GM19351 (cell line): ENCODE results near the gene MYEOV.

Experiments
- ATAC-seq: cut with Tn5 transposase; IDR thresholded peaks from one replicate; pipeline ENCODE4 v1.9.1; 2021; ENCODE audit warnings: mild to moderate bottlenecking, moderate library complexity; ENCODE audit not compliant: unreplicated experiment

The MYEOV gene

DNA sequence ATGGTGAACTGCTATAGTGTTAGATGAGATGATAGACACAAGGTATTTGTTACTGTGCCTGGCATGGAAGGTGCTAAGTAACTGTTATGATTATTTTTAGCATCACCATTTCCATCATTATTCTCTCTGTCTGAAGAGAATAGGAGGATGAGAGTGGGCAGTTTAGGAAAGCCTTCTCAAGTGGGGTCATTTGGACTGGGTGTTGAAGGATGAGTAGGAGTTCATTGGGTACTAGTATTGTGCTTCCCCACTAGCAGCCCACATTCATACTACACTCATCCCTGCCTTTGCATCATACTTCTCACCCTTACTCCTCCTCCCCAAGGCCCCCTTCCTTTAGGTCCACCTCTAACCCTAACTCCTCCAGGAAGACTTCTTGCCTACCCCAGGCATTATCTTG lies 20.6 kb downstream of the MYEOV start:
- ATAC-seq, result no peak

DNA sequence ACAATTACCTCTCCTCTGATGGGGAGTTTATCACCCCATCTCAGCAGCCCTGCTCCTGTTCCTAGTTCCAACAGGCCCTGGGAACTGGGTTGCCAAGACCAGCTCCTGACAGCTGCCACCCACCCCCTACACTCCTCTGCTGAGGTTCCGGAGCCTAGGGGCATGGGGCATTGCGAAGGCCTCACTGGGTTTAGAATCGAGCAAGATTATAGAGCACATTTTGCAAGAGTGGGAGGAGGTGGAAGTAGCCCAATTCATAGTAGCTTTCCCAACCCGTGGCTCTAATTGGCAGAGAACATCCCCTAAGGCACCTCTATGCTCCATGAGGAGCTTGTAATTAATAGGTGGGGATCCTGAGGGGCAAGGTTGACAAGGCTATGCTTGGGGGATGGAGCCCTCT lies 23.0 kb downstream of the MYEOV start:
- ATAC-seq, result no peak

DNA sequence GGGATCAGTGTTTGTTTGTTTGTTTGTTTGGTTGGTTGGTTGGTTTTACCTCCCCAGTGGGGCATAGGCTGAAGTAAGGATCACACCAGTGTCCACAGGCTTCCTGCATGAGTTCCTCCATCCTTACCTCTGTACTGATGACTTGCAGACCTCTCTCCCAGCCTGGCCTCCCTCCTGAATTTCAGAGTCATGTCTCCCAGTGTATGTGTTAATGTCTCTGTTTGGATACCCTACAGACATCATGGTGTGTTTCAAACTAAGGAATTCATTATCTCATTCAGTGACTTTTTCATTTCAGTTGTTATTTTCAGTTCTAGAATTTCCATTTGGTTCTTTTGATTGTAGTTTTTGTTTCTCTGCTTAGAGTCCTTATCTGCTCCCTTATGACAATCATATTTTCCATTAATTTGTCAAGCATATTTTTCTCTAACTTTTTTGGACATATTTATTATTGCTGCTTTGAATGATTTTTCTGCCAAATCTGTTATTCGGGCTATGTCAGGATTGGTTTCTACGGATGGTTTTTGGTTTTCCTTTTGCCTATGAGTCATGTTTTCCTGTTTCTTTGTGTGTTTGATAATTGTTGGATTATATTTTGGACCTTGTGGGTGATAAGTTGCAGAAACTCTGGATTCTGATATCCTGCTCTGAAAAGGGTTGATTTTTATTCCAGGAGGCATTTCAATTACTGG lies 23.6 kb downstream of the MYEOV start:
- no peak for ATAC-seq

DNA sequence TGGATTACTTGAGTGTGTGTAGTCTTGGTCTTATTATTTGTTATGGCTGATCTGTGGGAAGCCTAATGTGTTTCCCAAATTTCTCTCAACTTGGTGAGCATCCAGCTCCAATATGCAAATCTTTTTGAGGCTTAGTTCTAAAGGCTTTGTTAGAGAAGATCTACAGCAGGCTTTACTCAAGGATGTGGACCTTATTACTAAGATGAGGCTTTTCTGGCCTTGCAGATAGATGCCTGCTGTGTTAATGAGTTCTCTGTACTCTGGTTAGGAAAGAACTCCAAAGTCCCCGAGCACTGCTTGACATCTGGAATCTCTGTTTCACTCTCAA lies 24.1 kb downstream of the MYEOV start:
- no peak for ATAC-seq

DNA sequence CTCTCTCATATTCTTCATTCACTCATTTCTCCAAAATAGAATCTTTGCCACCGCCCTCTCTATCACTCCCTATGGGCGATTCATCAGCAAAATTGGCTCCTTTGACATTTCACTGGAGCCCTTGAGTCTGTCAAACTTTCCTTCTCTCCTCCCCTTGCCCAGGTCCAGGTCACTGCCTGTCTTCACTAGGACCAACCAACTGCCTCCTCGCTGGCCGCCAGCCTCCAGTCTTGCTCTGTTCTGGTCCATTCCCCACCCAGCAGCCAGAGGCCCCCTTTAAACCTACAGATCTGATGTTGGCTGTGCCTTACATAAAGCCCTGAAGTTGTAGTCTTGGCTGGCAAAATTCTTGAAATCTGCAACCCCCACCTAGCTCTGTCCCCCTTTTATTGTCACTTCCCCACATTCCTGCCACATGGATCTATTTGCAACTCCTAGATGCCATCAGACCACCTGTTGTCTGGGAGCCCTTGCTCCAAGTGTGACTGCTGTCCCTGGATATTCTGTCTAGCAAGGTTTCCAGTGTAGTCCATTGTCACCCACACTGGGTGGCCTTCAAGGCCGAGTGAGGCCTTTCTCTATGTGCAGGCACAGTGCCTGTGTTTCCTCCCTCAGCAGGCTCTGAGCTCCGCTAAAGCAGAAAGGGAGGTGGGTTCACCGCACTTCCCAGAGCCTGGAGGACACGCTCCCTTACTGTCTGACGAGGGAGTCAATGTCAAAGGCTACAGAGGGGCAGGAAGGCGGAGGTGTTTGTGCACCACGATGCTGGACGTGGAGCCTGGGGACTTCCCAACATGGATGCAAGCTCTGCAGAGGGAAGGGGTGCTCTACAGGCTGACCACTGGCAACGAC lies 25.5 kb downstream of the MYEOV start:
- no peak for ATAC-seq

DNA sequence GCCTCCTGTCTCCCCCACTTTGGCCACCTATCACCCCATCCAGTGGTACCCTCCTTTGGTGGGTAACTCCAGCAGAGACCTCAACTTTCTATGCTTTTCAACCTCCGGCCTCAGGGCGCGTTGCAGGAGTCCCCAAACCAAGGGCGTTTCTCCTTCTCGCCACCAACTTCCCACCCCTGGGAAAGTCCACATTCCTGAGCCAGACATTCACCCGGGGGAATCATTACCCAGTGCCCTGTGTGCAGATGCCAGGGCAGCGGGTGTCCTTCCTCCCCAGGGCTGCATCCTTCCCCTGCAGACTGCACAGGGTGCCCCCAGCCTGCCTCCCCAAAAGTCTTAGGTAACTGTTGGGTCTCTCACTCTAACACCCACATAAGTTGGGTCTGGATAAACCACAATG lies 26.4 kb downstream of the MYEOV start:
- no peak for ATAC-seq

DNA sequence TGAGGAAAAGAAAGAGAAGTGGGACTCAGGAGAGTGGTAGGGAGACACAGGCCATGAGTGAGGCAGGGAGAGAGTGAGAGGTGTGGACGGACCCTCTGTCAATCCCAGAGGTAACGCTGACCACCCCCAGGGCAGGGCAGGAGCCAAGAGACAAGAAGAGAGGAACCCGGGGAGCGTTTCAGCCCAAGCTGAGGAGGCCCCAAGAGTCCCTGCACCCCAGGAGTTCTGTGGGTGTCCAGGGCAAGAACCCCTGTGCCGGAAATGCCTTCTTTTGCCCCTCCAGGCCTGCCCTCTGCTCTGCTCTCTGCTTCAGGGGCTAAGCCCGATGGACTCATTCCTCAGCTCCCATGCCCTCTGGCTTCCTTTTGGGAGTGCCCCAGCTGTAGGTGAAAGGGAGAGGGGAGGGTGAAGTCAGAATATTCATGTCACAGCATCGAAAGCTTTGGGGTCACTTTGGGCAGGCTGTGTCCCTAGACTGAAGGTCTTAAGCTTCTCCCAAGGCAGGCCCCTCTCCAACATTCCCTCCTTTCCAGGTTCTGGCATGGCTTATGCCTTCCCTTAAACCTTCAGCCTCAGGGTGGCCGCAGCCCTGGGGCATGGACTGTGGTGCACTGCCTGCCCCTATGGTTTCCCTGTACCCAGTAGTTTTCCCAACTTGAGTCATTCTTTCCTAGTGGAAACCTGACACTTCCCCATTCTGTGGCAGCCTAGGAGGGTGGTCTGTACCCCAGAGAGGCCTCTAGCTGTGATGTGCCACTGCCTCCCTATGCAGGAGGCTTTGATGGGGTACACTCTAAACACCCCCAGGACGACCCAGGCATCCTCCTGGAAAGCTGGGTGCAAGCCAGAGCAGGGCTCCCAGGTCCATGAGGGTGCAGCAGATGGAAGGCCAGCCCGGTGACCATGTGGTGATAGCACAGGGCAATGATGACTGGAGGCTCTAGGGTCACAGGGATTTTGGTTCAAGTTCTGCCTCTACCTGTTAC lies 27.1 kb downstream of the MYEOV start:
- no peak for ATAC-seq

DNA sequence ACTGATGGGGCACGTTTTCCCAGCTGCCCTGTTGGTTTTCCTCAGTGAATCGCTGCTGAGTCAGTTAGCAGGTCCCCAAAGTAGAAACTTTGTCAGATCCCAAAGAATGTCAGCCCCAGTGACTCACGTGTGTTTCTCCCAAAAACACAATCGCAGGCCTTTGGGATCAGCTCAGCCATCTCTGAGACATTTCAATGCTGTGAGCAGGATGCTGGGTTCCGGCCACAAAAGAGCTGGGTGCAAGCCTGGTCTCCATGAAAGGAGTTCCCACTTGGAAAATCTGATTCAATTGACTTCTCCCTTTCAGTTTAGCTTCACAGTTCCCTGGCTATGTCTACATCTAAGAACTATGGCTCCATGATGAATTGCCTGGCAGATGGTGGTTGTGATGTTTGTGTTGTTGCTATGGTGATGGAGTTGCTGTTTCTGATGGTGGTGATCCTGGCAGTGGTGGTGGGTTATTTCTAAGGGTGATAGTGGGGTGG lies 28.0 kb downstream of the MYEOV start:
- ATAC-seq, result no peak

DNA sequence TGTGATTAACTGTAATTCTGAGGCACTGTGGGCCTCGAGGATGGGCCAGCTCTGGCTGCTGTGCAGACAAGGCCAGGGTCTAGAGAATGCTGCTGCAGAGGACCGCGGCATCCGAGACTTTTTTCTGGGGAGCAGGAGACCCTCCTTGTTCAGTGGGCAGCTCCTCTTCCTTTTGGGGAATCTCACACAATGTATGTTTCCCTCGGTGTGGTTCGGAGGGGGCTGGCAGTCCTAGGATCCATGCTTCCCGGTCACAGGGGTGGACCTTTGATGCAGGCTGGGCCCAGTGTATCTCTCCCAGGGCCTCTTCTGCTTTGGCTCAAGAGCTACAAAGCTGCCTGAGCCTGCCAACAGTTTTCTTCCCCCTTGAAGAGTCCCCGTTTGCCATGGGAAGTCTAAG lies 31.5 kb downstream of the MYEOV start:
- no peak for ATAC-seq

DNA sequence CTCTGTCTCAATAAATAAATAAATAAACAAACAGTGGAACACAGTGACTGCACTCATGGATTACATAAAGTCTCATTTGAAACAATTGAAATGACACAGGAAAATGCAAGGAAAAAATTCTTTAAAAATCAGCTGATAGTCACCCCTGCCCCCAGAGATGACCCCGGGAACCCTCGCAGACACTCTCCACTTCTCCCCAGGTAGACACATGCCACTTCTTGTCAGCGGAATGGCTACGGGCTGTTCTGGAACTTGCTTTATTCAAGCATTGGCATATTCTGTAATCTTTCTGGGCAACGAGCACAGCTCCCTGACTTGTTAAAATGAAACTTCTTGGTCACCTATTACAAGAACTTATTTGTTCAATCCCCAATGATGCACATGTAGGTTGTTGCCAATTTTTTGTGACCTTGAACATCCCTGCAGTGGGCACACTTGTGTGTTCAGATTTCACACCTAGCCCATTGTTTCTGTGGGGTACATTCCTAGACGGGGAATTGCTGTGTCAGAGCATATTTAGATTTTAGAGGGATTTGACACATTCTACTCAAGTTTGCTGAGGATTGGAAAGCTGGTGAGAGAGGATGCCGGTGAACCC lies 32.8 kb downstream of the MYEOV start:
- ATAC-seq, result no peak

DNA sequence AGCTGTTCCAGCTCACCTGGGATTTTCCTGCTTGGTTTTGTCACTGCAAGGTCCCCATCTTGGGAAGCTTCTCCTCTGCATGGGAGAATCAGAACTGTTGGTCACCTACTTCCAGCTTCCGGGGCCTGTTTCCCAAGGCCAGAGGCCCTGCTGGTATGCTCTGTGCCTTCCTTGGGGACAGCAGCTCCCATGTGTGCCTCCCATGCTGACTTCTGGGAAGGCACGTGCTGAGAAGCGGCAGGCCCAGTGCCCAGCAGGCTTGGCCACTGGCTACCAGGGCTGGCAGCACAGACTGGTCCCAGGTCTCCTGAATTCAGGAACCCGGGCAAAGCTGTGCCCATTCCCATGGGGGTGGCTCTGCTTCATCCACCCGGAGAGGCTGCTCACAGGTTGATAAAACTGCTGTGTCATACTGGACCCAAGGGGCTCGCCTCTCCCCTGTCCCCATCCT lies 33.8 kb downstream of the MYEOV start:
- ATAC-seq, result no peak

DNA sequence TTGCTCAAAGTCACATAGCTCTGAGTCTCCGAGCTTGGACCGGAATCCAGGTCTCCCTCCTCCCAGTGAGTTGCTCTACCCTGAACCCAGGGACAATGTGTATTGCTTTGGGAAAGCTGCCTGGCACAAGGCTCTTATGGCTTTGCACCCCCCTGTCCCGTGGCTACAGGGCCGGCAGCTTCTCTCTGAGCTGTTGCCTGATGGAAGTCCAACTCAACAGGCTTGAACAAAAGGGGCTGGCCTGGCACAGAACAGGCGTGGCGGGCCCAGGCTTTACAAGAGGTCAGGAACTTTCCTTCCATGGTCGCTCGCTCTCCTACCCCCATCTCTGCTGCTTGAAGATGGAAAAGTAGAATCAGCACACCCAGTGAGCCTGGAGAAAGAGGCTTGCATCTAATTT lies 34.3 kb downstream of the MYEOV start:
- ATAC-seq, result no peak

DNA sequence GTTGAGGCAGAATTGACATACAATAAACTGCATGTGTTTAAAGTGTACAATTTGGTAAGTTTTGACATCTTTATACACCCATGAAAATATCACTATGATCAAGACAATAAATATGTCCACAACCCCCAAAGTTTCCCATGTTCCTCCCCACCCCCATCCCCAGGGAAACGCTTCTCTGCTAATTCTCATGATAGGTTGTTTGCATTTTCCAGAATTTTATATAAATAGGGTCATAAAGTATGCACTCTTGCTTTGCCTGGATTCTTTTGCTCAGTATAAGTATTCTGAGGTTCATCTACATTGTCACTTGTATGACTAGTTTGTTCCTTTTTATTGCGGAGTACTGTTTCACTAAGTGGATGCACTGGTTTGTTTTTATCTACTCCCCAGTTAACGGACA lies 35.6 kb downstream of the MYEOV start:
- ATAC-seq, result no peak

DNA sequence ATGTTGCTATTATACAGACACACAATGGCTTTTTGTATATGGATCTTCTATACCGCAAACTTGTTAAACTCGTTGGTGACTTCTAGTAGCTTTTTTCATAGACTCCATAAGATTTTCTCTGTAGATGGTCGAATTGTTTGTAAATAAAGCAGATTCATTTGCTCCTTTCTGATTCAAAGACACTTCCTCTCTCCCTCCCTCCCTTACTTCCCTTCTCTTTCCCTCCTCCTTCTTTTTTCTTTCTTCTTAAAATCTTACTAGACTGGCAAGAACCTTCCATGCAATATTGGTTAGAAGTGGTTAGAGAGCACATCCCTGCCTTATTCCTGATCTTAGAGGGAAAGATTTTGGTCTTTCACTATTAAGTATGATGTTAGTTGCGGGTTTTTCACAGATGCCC lies 36.4 kb downstream of the MYEOV start:
- ATAC-seq, result no peak

DNA sequence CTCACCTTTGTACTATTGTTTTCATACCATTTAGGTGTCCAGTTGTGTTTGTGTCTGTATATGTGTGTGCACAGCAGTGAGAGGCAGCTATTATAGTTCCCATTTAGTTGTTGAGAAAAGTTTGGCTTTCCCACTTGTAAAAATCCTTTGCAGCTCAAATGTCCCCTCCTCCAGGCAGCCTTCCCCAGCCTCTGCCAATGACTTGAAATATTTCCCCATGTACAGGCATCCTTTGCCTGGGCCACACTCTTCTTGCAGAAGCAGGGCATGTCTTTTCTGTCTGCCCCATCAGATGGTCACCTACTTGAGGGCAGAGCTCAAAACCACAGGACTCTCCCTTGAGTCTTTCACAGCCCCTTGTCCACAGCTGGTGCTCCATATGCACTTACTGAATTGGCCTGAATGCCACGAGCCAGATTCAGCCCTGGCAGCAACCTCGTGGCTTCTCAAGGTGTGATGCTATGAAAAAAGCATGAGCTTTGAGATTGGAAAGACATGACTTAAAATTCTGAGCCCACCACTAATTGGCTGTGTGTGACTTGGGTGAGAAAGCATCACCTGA lies 39.3 kb downstream of the MYEOV start:
- ATAC-seq, result no peak

DNA sequence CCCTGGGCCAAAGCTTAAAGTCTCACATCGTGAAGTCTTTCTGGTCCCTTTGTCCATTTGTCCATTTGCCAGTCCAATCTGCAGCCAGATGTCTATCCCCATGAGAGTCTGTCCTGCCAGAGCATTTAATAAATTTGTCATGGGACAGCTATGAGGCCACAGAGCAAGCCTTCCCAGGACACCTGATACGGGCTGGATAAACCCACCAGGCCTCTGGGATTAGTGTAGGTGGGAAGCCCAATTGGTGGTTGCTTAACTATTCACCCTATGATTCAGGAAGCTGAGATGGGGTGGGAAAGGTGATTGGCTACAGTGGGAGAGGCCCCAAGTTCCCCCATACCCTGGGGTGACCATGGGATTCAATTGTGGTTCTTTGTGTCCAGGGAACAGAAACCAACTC lies 39.9 kb downstream of the MYEOV start:
- ATAC-seq, result no peak

DNA sequence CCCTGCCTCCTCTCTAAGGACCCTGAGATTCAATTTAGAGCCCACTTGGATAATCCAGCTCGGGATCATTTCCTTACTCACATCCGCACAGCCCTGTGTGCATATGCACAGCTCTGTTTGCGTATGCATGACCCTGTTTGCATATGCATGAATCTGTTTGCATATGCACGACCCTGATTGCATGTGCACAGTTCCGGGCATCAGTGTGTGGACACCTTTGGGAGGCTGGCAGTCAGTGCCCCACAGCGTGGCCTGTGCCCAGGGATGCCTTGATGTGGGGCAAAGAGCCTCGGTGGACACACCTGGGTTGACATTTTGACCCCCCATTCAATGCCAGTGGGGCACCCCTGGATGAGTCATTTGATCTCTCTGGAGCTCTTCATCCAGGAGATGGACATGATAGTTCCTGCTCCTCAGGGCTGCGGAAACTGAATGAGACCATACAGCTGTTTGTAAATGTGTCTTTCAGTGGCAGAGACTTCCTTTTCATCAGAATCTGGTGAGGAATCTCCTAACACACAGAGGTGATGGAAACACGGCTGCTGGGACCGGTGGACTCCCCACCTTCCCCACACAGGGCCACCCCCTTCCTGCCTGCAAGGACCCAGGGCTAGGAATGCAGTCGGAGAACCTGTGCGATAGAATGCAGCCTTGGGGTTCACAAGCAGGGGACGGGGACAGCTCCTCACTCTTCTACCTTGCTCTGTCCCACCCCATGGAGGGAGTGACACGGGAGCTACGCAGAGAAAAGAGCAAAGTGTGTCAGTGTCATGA lies 41.2 kb downstream of the MYEOV start:
- no peak for ATAC-seq

DNA sequence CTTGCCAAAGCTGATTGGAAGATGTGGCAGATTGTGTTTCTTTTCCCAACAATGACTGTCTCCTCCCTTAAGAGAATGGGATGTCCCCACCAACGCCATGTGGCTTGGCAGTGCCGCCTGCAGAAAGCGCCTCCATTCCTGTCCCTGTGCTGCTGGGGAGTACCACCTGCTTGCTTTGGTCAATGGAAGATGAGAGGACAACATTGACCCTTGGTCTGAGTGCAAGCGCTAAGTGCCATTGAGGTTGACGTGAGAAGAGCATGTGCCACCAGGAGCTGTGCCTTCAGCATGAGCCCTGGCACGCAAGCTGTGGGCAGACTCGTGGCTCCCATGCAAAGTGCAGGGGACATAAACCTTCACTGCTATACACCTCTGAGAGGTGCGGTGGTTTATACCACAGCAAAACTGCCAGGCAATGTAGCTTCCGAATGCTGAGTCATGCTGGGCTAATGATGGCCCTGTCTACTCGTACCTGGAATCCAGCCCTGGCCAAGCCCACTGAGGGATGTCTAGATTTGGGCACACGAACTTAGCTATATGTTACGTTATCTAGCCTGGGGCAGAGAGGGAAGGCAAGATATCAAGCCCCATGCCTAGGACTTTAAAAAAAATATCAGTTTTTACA lies 41.9 kb downstream of the MYEOV start:
- ATAC-seq, result no peak

DNA sequence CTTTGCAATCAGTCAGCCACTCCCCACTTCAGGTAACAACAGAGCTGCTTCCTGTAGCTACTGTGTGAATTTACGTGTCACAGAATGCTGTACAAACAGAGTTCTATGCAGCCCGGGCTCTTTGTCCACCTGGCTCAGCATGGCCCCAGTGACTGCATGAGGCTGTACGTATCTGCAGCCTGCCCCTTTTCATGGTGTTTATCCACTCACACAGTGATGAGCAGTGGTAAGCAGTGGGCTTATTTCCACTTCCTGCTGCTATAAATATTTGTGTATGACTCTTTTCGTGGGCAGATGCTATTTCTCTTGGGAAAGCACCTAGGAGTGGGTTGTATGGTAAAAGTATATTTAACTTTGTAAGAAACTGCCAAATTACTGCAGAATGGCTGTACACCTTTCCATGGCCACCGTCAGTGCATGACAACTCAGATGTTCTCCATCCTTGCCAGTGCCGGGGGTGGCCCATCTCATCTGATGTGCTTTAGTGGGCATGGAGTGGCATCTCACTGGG lies 43.3 kb downstream of the MYEOV start:
- peak; percentile 86 for ATAC-seq
